ENCODE results near the gene IL17B. TPM values are rescaled to one million over a fixed set of nuclear protein-coding genes. Genes with fewer than 3 reads are reported as not detected.

The IL17B gene
- total and polyA plus RNA-seq, 2 of the 8 experiments (the other 6 are each of a cell fraction or from before 2014, with no cell fraction given): 0.18 TPM; not detected in 1

DNA sequence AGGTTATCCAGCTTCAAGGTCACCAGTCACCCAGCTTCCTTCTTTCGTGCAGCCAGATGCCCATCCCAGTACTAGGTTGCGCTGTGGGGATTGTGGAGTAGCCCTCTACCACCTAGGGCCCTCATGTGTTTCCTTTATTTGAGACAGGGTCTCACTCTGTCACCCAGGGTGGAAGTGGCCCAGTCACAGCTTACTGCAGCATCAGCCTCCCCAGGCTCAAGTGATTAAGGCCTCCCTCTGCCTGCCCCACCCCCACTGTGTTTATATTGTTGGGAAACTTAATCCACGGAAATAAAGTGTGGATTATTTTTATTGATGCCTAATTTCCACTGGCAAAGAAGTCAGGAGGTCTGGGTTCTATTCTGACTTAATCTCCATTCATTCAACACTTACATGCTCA, 4.3 kb downstream of the IL17B start (continued):
- TF ChIP-seq CHD7 (IDR thresholded peaks at IDR 0.05; ENCODE audit: insufficient replicate concordance, low read length) (no peak), NRF1 (IDR thresholded peaks at IDR 0.05; ENCODE audit: low read depth, low read length) (no peak), CREB1 (IDR thresholded peaks at IDR 0.05) (no peak), GABPA (IDR thresholded peaks at IDR 0.05; ENCODE audit: borderline replicate concordance, insufficient read depth, low read length) (no peak), SP4 (IDR thresholded peaks at IDR 0.05; ENCODE audit: low read length) (no peak), TEAD4 (IDR thresholded peaks at IDR 0.05; ENCODE audit: low read depth, low read length) (no peak), SUZ12 (IDR thresholded peaks at IDR 0.05; ENCODE audit: low read length) (no peak)

All from H1 (cell line).